Measurements from ENCODE around the gene MT3.

DNA sequence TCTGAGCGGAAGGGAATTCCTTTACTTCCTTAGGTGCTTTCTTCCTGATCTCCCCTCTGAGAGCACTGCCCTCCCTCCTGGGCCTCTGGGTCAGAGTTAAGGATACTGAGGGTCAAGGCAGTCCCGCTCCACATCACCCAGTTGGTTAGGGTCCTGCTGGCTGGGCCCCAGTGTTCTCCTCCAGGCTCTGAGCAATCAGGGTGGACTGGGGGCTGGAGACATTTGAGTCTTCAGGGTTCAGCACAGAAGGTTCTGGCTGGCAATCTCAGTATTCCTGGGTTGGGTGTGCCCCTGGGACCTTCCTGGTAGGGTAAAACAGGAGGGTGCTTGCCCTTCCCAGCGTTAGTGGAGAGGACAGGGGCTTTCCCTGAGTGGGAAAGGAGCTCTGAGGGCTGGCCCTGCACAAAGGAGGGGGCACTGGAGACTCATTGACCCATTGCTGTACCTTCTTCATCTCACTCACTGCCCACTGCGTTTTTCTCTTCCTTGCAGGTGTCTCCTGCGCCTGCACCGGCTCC lies 43.6 kb downstream of the MT3 start:
- TF ChIP-seq, protein P1, sequence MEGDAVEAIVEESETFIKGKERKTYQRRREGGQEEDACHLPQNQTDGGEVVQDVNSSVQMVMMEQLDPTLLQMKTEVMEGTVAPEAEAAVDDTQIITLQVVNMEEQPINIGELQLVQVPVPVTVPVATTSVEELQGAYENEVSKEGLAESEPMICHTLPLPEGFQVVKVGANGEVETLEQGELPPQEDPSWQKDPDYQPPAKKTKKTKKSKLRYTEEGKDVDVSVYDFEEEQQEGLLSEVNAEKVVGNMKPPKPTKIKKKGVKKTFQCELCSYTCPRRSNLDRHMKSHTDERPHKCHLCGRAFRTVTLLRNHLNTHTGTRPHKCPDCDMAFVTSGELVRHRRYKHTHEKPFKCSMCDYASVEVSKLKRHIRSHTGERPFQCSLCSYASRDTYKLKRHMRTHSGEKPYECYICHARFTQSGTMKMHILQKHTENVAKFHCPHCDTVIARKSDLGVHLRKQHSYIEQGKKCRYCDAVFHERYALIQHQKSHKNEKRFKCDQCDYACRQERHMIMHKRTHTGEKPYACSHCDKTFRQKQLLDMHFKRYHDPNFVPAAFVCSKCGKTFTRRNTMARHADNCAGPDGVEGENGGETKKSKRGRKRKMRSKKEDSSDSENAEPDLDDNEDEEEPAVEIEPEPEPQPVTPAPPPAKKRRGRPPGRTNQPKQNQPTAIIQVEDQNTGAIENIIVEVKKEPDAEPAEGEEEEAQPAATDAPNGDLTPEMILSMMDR (IDR thresholded peaks at IDR 0.05; ENCODE audit: low read depth, low read length, poor library complexity, severe bottlenecking), result no peak
- no peak for TF ChIP-seq EZH2phosphoT487 (IDR thresholded peaks at IDR 0.05; ENCODE audit: borderline replicate concordance, low read length)

Measured in DOHH2 (cell line).